ENCODE results near the gene CDX4.
"Not testable (repeated sequence)": the region's sequence is repeated elsewhere in the genome, so short reads cannot be mapped to it uniquely, and the experiment has no call there.

Gene CDX4, protein sequence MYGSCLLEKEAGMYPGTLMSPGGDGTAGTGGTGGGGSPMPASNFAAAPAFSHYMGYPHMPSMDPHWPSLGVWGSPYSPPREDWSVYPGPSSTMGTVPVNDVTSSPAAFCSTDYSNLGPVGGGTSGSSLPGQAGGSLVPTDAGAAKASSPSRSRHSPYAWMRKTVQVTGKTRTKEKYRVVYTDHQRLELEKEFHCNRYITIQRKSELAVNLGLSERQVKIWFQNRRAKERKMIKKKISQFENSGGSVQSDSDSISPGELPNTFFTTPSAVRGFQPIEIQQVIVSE

DNA sequence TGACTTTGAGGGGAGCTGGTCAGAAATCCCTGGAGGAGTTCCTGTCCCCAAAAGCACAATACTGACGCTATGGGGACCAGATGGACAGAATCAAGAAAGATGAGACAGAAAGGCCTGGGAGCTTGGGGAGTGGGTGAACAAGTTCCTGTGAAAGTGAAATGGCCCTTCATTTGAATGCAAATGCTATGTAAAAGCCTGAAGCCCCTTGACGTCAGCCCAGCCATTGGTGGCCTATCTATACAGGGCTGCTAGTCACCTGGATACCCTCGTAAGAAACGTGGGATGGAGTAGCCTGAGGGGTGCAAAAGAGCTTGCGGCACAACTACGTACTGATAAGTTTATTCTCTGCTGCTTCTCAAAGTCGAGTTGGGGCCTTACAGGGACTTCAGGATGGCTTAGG, at the start of gene CDX4:
Gene CDX4 (plus strand): TSS at position 223 of the 400 bp plus-strand sequence. CDS start 201 bp downstream, outside the sequence.
- DNase-seq: no peak

DNA sequence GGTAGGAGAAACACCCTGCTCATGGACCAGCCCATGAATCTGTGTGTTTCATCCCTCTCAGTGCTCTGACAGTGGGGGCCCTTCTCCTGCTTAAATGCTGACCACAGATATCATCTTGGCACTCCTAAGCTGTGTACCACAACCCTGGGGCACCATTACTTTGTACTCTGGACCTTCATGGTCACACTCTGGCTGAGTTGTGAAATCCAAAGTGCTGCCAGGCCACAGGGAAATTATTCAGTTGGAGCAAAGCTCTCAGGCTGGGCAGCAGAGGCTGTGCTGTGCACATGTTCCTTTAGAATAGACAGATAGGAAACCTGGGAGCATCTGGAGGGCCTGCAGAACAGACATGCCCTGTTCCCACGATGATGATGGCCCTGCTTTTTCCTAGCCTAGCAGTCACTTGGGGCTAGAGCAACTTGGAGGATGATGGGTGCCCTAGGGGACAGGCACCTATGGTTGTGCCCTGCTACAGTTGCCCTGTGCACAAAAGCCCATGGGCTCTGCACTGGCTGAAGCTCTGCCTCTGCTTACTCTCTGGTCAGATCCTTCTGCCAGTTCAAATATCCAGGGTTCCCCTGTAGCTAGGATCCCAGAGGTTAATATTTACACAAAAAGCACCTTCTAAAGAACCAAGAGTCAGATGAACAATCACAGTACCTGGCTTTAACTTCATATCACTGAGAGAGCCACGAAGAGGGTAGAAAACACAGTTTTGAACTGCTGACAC, 48.5 kb upstream of the CDX4 start:
- no peak for DNase-seq

DNA sequence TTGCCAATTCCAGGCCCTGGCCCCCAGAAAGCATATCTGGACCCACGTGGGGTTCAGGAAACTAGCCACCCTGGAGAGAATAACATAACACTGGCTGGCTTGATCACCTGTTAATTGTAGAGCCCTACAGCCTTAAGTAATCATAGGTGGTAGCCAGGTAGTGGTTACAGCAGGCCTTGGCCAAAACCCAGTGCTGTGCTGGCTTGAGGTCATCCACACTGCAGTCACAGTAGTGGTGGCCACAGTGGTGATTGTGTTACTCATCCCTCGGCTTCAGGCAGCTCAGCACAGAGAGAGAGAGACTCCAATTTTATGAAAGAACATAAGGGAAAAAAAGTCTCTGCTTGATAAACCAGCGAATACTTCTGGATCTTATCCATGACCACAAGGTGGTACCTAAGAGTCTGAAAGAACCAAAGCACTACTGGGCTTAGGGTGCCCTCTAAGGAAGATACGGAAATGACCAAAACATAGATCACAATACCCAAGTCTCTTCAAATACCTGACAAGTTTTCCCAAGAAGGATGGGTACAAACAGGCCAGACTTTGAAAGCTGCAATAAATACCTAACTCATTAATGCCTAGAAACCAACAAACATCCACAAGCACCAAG, 46.6 kb upstream of the CDX4 start:
- DNase-seq: no peak

DNA sequence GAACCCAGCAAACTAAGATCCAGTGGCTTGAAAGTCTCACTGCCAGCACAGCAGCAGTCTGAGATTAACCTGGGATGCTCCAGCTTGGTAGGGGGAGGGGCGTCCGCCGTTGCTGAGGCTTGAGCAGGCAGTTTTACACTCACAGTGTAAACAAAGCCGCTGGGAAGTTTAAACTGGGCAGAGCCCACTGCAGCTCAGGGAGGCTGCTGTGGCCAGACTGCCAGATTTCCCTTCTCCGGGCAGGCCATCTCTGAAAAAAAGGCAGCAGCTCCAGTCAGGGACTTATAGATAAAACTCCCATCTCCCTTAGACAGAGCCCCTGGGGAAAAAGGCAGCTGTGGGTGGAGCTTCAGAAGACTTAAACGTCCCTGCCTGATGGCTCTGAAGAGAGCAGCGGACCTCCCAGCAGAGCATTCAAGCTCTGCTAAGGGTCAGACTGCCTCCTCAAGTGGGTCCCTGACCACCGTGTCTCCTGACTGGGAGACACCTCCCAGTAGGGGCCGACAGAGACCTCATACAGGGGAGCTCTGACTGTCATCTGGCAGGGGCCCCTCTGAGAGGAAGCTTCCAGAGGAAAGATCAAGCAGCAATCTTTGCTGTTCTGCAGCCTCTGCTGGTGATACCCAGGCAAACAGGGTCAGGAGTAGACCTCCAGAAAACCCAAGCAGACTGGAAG, 45.1 kb upstream of the CDX4 start:
- no peak for DNase-seq

DNA sequence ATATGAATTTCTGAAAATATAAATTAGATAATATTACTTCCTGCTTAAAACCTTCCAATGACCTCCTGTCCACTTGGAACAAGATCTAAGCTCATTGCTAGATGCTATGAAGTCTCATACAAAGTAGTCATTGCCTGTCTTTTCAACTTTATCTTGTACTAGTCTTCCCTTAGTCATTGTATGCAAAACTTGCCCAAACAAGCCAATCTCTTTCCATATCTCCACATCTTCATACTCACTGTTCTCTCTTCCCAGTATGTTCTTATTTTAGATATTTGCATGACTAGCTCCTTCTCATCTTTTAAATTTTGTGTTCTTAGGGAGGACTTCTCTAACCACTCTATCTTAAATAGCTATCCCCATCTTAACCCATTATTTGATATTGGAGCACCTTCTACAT, 33.9 kb upstream of the CDX4 start:
- DNase-seq: no peak

DNA sequence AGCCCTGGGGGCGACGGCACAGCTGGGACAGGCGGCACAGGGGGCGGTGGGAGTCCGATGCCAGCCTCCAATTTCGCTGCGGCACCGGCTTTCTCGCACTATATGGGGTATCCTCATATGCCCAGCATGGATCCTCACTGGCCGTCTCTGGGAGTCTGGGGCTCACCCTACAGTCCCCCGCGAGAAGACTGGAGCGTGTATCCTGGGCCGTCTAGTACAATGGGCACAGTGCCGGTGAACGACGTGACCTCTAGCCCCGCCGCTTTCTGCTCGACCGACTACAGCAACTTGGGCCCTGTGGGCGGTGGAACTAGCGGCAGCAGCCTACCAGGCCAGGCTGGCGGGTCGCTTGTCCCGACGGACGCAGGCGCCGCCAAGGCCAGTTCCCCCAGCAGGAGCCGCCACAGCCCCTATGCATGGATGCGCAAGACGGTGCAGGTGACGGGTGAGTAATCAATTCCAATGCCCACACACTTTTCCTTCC, 500 bp downstream of the CDX4 start:
- no peak for DNase-seq

DNA sequence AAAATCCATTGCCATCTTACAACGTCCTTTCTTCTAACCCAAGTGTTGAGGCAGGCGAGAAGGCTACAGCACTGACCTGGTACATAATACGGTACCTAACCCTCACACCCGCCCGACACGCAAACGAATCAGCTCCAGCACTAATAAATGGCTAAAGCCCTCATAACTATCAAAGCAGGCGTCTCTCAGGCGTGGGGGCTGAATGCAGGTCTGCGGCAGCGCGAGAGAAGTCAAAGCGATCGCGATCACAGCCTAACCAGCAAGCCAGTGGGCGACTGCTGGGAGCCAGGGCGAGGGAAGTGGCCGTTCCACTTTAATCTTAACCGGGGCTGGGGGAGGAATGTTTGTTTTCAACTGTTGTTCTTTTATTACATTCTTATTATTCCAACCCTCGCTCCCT, 1.5 kb downstream of the CDX4 start:
- no peak for DNase-seq

DNA sequence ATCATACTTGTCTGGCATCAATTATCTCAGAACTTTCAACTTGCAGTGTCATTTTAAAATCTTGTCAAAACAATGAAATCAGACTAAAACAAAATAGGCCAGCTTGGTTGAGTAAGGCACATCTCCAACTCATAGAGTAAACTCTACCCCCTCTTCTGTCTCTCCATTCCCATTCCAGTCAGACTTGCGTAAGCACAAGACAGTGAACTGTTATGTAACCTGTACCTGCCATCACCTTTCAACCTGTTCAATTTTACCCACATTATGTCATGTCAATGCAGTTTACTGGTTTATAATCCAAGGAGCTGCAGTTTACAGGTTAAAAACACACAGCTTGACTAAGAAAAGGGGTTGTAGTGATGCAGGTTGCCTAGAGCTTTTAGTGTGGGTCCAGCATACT, 8.3 kb downstream of the CDX4 start:
- DNase-seq: no peak

DNA sequence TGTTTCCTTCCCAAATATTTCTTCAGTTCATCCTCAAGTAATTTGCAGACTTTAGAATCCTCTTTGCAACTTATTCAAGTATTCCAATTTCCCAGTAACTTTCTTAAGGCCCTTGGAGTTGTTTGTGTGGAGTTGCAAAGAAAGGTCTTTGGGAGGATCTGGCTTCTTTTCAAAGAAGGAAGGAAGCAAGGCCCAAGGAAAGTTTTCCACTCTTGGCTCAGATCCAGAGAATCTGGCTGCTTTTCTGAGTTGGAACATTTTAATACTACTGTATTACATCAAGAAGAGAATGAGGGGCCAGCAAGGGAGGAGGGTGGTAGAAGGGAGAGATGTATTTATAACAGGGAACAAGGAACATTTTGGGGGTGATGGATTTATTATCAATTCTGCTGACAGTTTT, 10.5 kb downstream of the CDX4 start:
- DNase-seq: no peak

DNA sequence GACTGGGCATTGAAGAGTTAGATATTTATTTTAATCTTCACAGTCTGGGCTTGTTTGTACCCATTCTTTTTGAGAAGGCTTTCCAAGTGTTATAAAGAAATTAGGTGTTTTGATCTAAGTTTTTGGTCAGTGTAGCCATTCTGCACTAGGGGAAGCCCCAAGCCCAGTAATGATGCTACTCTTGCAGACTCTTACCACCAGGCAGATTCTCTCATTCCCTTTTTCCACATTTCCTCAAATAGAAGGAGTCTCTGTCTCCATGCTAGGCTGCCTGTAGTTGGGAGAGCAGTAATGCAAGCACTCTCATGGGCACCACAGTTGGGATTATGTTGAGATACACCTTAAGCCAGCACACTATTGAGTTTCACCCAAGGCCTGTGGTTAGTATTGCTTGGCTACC, 21.5 kb downstream of the CDX4 start:
- DNase-seq: no peak

DNA sequence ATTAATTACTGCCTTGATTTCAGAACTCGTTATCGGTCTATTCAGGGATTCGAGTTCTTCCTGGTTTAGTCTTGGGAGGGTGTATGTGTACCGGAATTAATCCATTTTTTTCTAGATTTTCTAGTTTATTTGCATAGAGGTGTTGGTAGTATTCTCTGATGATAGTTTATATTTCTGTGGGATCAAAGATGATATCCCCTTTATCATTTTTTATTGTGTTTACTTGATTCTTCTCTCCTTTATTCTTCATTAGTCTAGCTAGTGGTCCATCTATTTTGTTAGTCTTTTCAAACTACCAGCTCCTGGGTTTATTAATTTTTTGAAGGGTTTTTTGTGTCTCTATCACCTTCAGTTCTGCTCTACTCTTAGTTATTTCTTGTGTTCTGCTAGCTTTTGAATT, 32.1 kb downstream of the CDX4 start:
- no peak for DNase-seq

DNA sequence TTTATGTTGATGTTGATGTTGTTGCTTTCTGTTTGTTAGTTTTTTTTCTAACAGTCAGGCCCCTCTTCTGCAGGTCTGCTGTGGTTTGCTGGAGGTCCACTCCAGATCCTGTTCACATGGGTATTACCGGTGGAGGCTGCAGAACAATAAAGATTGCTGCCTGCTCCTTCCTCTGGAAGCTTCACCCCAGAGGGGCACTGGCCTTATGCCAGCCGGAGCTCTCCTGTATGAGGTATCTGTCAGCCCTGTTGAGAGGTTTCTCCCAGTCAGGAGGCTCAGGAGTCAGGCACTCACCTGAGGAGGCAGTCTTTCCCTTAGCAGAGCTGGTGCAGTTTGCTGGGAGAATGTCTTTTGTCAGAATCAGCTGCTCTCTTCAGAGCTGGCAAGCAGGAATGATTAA, 34.7 kb downstream of the CDX4 start:
- DNase-seq: no peak

DNA sequence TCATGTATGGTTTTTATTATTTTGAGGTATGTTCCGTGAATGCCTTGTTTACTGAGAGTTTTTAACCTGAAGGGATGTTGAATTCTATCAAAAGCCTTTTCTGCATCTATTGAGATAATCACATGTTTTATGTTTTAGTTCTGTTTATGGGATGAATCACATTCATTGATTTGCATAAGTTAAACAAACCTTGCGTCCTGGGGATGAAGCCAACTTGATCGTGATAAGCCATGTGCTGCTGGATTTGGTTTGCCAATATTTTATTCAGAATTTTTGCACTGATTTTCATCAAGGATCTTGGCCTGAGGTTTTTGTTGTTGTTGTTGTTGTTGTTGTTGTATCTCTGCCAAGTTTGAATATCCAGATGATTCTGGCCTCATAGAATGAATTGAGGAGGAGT, 43.8 kb downstream of the CDX4 start:
- no peak for DNase-seq

DNA sequence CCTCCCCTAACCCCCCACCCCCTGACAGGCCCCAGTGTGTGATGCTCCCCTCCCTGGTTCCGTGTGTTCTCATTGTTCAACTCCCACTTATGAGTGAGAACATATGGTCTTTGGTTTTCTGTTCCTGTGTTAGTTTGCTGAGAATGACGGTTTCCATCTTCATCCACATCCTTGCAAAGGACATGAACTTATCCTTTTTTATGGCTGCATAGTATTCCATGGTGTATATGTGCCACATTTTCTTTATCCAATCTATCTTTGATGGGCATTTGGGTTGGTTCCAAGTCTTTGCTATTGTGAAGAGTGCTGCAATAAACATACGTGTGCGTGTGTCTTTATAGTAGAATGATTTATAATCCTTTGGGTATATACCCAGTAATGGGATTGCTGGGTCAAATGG, 45.3 kb downstream of the CDX4 start:
- DNase-seq: not testable (repeated sequence)
